Peyer's patch (tissue), 4 donors: Measurements from ENCODE around the gene IFITM2.

ENCODE experiments used
- CTCF ChIP-seq, 6 experiments: fragments of 450-650 bp in 4 of 6; fragments of 200-600 bp in 2 of 6; sonication (generic) in 1 of 6; IDR thresholded peaks; one replicate each; pipeline ENCODE4 v1.5.1; 2017 to 2019; ENCODE audit warnings: antibody characterized with exemption in 6 of 6, mild to moderate bottlenecking in 3 of 6, moderate library complexity in 1 of 6
- POLR2A ChIP-seq, 2 donors: fragments of 450-650 bp; IDR thresholded peaks; one replicate each; pipeline ENCODE4 v1.5.1; 2017; ENCODE audit warnings: antibody characterized with exemption in 2 of 2, mild to moderate bottlenecking in 2 of 2, moderate library complexity in 2 of 2

- TF ChIP-seq CTCF (IDR thresholded peaks at IDR 0.05) (no peak), POLR2A (IDR thresholded peaks at IDR 0.05) (no peak)
These were observed 48.2 kb upstream of the IFITM2 start for GRCh38 chr11:259413-259812.
